Activated CD4-positive, alpha-beta memory T cell treated with anti-CD3 and anti-CD28 coated beads for 36 hours (primary cell): ENCODE results near the gene AKNA. TPM values are rescaled to one million over a fixed set of nuclear protein-coding genes. Genes with fewer than 3 reads are reported as not detected.

Experiments
- CTCF ChIA-PET: fragments of 350-600 bp; sonication (Branson Sonifier 250); formaldehyde crosslinking; loops from one replicate; lab custom pipeline; 2021; ENCODE audit warnings: antibody characterized with exemption, inconsistent platforms; lab: Charles Lee
- POLR2A ChIA-PET: fragments of 350-600 bp; sonication (Branson Sonifier 250); formaldehyde crosslinking; loops from one replicate; lab custom pipeline; 2021; ENCODE audit warnings: antibody characterized with exemption; lab: Charles Lee
- DNase-seq: peaks from one replicate; pipeline ENCODE4 v3.0.0-alpha.2; 2020
- H3K27ac Mint-ChIP-seq: one replicate; pipeline ENCODE4 v1.8.0; 2021; ENCODE audit warnings: mixed read lengths
- H3K27me3 Mint-ChIP-seq: one replicate; pipeline ENCODE4 v1.8.0; 2021; ENCODE audit warnings: mixed read lengths
- H3K36me3 Mint-ChIP-seq: one replicate; pipeline ENCODE4 v1.8.0; 2021; ENCODE audit warnings: mixed read lengths
- H3K4me1 Mint-ChIP-seq: one replicate; pipeline ENCODE4 v1.8.0; 2021; ENCODE audit warnings: low read depth, mixed read lengths
- H3K4me3 Mint-ChIP-seq: one replicate; pipeline ENCODE4 v1.8.0; 2021; ENCODE audit warnings: mild to moderate bottlenecking, mixed read lengths
- H3K9me3 Mint-ChIP-seq: one replicate; pipeline ENCODE4 v1.8.0; 2021; ENCODE audit warnings: mixed read lengths
- intact Hi-C: fragments of 100-400 bp; cut with micrococcal nuclease; formaldehyde crosslinking; loops from one replicate; pipeline ENCODE4 v1.15.1; 2023
- total RNA-seq, 2 experiments: library from RNA; stranded (reverse); gene quantifications; one replicate each; pipeline ENCODE4 v1.2.3, GENCODE V29; 2021

AKNA gene
- total RNA-seq, 2 experiments from 2014 or later = 127 to 130 TPM

DNA sequence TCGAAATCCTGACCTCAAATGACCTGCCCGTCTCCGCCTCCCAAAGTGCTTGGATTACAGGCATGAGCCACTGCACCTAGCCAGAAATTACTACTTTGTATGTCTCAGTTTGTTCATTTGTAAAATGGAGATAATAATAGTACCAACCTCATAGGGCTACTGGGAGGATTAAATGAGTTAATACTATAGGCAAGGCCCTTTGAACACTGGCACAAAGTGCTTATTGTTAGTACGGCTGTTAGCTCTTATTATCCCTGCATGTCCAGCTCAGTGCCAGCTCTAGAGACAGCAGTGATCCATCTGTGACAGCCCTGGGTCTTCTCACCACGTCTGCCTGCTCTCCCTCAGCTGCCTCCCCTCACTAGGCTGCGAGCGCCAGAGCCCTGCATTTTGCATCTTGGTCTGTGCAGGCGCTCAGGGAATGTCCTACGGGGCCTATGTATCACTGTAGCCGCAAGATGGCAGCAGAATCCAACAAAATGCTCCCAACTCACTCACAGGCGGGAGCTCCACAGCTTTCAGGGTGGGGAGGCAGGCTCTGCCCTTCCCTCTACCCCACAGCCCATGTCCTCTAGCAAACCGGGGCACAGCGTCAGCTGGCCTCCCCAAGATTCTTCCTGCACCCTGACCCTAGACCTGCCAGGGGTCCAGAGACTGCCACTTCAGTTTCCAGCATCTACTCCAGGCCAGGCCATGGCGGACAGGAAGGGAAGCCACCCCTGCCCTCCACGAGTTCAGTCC is 17.7 kb upstream of the AKNA start:
- ChIA-PET CTCF (interaction anchor here (0.6 to 13.3 kb wide), 70 partner anchors 9 to 1119 kb away, joined by 3 to 329 read pairs (median 4); partner anchors contain the start of genes AKNA, ATP6V1G1, TEX53 and TMEM268), POLR2A (interaction anchor here (1.1 to 1.4 kb wide), 3 partner anchors 9 to 248 kb away, joined by 3 to 4 read pairs (median 3); partner anchors contain the start of gene ATP6V1G1)
- intact Hi-C loops = loop anchor here (1.0 to 5.0 kb wide), 4 partner anchors 47 to 248 kb away; no protein-coding TSS in a partner anchor
- peaks cover 4% of the 10 kb centered on the region for H3K4me1 Mint-ChIP-seq
- no peak overlapping the region for H3K4me3 Mint-ChIP-seq
- H3K27me3 Mint-ChIP-seq = no peaks in the 10 kb centered on the region
- peak; percentile 87 for DNase-seq
- no peaks in the 10 kb centered on the region for H3K36me3 Mint-ChIP-seq
- peak overlapping the region; percentile 3 for H3K27ac Mint-ChIP-seq
- H3K9me3 Mint-ChIP-seq = no peaks in the 10 kb centered on the region

DNA sequence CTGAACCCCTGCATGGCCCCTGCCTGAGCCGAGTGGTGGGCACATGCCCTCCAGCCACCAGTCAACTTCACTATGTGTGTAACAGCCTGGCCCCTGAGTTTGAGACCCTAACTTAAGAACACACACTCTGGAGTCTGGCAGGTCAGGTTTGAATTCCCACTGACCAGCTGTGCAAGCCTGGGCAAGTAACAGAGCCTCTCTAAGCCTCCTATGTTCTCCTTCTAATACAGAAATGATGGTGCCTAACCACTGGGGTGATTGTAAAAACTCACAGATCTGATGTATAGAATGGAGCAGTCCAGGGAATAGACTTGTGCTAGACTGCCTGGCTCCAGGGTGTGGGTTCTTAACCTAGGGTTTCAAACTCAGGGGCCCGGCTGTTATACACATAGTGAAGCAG is 16.7 kb upstream of the AKNA start:
- H3K27ac Mint-ChIP-seq = no peak overlapping the region
- peaks cover 4% of the 10 kb centered on the region for H3K4me1 Mint-ChIP-seq
- ChIA-PET CTCF (interaction anchor here (1.0 to 13.3 kb wide), 13 partner anchors 10 to 277 kb away, joined by 3 to 329 read pairs (median 11); partner anchors contain the start of gene AKNA), POLR2A (no interaction called here)
- no peak for DNase-seq
- no peaks in the 10 kb centered on the region for H3K9me3 Mint-ChIP-seq
- H3K36me3 Mint-ChIP-seq = no peaks in the 10 kb centered on the region
- H3K4me3 Mint-ChIP-seq = no peak overlapping the region
- no peaks in the 10 kb centered on the region for H3K27me3 Mint-ChIP-seq
- intact Hi-C loops = no loop called here

DNA sequence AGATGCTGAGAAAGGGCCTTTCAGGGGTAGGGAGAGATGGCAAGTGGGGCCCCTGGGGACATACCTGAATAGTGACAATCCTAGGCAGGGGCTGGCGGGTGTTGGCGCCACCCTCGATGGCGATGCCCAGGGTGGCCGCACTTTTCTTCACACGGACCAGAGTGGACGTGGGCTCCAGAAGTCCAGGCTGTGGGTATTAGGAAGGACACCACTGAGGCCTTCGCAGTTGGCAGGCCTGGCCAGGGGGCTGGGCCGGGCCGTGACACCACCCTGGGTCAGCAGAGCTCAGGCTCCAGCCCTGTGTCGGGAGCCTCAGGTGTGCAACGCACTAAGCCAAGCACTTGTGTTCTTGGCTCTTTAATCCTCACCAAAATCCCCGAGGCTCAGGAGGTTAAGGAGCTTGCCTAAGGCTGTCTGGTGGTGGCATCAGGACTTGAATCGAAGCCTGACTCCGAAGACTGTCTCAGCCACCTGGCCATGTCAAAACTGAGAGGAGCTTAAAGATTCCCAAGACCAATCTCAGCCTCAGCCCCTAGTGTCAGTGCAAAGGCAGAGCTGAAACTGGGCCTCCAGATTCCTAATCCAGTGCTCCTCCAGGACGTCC is 15.5 kb upstream of the AKNA start:
- ChIA-PET CTCF (interaction anchor here (1.2 to 13.3 kb wide), 5 partner anchors 84 to 259 kb away, joined by 3 to 329 read pairs (median 13); no protein-coding TSS in a partner anchor), POLR2A (no interaction called here)
- Mint-ChIP-seq H3K27me3 (no peaks in the 10 kb centered on the region), H3K4me1 (peaks cover 4% of the 10 kb centered on the region), H3K36me3 (no peaks in the 10 kb centered on the region), H3K4me3 (no peak overlapping the region), H3K27ac (no peak overlapping the region), H3K9me3 (no peaks in the 10 kb centered on the region)
- intact Hi-C loops = no loop called here
- DNase-seq = no peak

DNA sequence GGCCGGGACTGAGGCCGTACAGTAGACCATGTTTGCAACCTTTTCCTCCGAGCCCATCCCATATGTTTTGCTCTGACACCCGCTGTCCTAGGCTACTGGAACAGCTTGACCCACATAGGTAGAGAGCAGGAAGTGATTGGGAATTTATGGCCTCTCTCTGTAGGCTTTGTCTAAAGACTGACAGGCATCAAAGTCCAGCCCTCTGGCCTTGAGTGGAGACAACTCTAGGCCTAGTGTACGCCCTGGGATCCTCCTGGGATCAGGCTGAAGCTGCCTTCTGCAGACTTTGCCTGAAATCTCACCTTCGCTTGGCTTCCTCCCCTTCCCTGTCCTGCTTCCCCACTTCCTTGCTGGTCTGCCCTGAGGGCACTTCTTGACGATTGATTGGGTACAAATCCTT is 13.6 kb upstream of the AKNA start:
- Mint-ChIP-seq H3K27ac (no peak overlapping the region), H3K4me3 (no peak overlapping the region), H3K9me3 (no peaks in the 10 kb centered on the region), H3K4me1 (peaks cover 17% of the 10 kb centered on the region), H3K36me3 (peaks cover 2% of the 10 kb centered on the region), H3K27me3 (no peaks in the 10 kb centered on the region)
- DNase-seq = no peak
- CTCF ChIA-PET = interaction anchor here (1.0 to 13.3 kb wide), 3 partner anchors 107 to 613 kb away, joined by 4 to 329 read pairs (median 47); no protein-coding TSS in a partner anchor
- intact Hi-C loops = no loop called here
- POLR2A ChIA-PET = interaction anchor here (8.5 kb wide), 1 partner anchor 15 kb away, joined by 80 read pairs; the partner anchor contains the start of gene AKNA

- no peak overlapping the region for H3K4me3 Mint-ChIP-seq
Observed at GRCh38 chr9:114400772-114401171, 13.0 kb upstream of the AKNA start.

DNA sequence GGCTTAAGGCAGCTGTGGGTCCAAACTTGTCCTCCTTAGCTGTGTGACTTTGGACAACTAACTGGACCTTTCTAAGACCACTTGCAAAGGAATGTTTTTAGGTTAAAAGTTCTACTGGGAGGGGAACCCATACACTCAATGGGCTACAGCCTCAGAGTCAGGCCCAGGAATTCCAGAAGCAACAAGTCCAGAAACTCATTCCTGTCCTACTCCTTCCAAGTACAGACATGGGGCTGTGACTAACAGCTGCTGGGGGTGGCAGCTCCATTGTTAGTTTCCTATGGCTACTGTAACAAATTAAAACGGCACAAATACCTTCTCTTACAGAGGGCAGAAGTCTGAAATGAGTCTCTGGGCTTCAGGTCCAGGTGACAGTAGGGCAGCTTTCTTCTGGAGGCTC is 12.4 kb upstream of the AKNA start:
- peaks cover 4% of the 10 kb centered on the region for H3K36me3 Mint-ChIP-seq
- ChIA-PET CTCF (interaction anchor here (1.2 to 13.3 kb wide), 3 partner anchors 9 to 253 kb away, joined by 3 to 329 read pairs (median 3); no protein-coding TSS in a partner anchor), POLR2A (interaction anchor here (8.5 kb wide), 1 partner anchor 14 kb away, joined by 80 read pairs; the partner anchor contains the start of gene AKNA)
- H3K27me3 Mint-ChIP-seq = no peaks in the 10 kb centered on the region
- no peaks in the 10 kb centered on the region for H3K9me3 Mint-ChIP-seq
- H3K27ac Mint-ChIP-seq = no peak overlapping the region
- no peak for DNase-seq
- H3K4me1 Mint-ChIP-seq = peaks cover 25% of the 10 kb centered on the region
- intact Hi-C loops = no loop called here
- H3K4me3 Mint-ChIP-seq = no peak overlapping the region

More at GRCh38 chr9:114400772-114401171, 13.0 kb upstream of the AKNA start:
- ChIA-PET POLR2A (interaction anchor here (8.5 kb wide), 1 partner anchor 14 kb away, joined by 80 read pairs; the partner anchor contains the start of gene AKNA), CTCF (interaction anchor here (13.3 kb wide), 1 partner anchor 253 kb away, joined by 329 read pairs; no protein-coding TSS in a partner anchor)
- H3K9me3 Mint-ChIP-seq = no peaks in the 10 kb centered on the region
- H3K4me1 Mint-ChIP-seq = peaks cover 23% of the 10 kb centered on the region
- no peak overlapping the region for H3K27ac Mint-ChIP-seq
- intact Hi-C loops = no loop called here
- H3K36me3 Mint-ChIP-seq = peaks cover 4% of the 10 kb centered on the region
- no peak for DNase-seq
- H3K27me3 Mint-ChIP-seq = no peaks in the 10 kb centered on the region

GRCh38 chr9:114399381-114399780 is 11.6 kb upstream of the AKNA start:
- H3K9me3 Mint-ChIP-seq = no peaks in the 10 kb centered on the region
- H3K27ac Mint-ChIP-seq = no peak overlapping the region
- no peak overlapping the region for H3K4me3 Mint-ChIP-seq

GRCh38 chr9:114397848-114398605 is 10.2 kb upstream of the AKNA start:
- H3K27ac Mint-ChIP-seq = peak overlapping the region; percentile 90
- peak; percentile 97 for DNase-seq
- CTCF ChIA-PET = interaction anchor here (0.6 to 1.6 kb wide), 9 partner anchors 10 to 255 kb away, joined by 3 to 7 read pairs (median 3); partner anchors contain the start of genes AKNA and ATP6V1G1
- H3K36me3 Mint-ChIP-seq = peaks cover 9% of the 10 kb centered on the region
- peak overlapping the region; percentile 95 for H3K4me3 Mint-ChIP-seq
- intact Hi-C loops = loop anchor here (1.0 kb wide), 4 partner anchors 13 to 59 kb away; no protein-coding TSS in a partner anchor
- no peaks in the 10 kb centered on the region for H3K27me3 Mint-ChIP-seq
- POLR2A ChIA-PET = interaction anchor here (0.6 to 8.5 kb wide), 5 partner anchors 11 to 592 kb away, joined by 3 to 80 read pairs (median 5); partner anchors contain the start of genes AKNA and ATP6V1G1
- no peaks in the 10 kb centered on the region for H3K9me3 Mint-ChIP-seq
- H3K4me1 Mint-ChIP-seq = peaks cover 44% of the 10 kb centered on the region

More at GRCh38 chr9:114399381-114399780, 11.6 kb upstream of the AKNA start:
- H3K27me3 Mint-ChIP-seq = no peaks in the 10 kb centered on the region
- ChIA-PET CTCF (interaction anchor here (1.0 to 13.3 kb wide), 4 partner anchors 10 to 254 kb away, joined by 3 to 329 read pairs (median 3); no protein-coding TSS in a partner anchor), POLR2A (interaction anchor here (8.5 kb wide), 1 partner anchor 13 kb away, joined by 80 read pairs; the partner anchor contains the start of gene AKNA)
- no peak for DNase-seq
- intact Hi-C loops = no loop called here
- peaks cover 5% of the 10 kb centered on the region for H3K36me3 Mint-ChIP-seq
- H3K4me1 Mint-ChIP-seq = peaks cover 33% of the 10 kb centered on the region

DNA sequence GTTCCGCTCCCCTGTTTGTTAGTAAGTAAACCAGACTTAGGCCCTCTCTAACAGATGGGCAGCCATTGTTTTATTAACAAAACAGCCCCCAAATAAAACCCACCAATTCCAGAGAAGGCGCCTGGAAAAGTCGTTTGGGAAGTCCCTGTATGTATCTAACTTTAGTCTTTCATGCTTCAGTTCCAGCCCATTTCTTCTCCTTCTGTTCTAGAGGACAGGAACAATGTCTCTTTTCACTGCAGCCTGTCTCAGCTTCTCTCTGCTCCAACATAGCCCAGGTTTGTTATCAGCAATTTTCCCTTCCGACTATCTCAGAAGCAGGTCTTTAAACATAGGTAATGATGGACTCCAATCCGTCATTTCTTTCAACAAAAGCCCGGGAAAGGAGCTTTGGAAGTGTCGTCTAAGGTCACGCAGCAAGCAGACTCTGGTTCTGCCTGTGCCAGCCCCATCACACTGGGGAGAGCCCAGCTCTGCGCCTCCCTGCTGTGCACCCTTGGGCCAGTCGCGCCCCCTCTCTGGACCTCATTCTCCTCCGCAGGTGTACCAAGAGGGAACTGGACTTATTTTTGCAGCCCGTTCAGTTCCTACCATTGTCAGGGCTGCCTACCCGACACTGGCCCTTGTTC is 9.6 kb upstream of the AKNA start:
- peaks cover 51% of the 10 kb centered on the region for H3K4me1 Mint-ChIP-seq
- H3K27me3 Mint-ChIP-seq = no peaks in the 10 kb centered on the region
- no peaks in the 10 kb centered on the region for H3K9me3 Mint-ChIP-seq
- ChIA-PET CTCF (interaction anchor here (0.6 to 1.6 kb wide), 12 partner anchors 9 to 256 kb away, joined by 3 to 7 read pairs (median 3); partner anchors contain the start of genes AKNA and ATP6V1G1), POLR2A (interaction anchor here (0.6 to 8.5 kb wide), 5 partner anchors 11 to 592 kb away, joined by 3 to 80 read pairs (median 5); partner anchors contain the start of genes AKNA and ATP6V1G1)
- peak overlapping the region; percentile 90 for H3K27ac Mint-ChIP-seq
- peaks cover 15% of the 10 kb centered on the region for H3K36me3 Mint-ChIP-seq
- no peak for DNase-seq
- intact Hi-C loops = loop anchor here (1.0 kb wide), 1 partner anchor 25 kb away; no protein-coding TSS in a partner anchor
- H3K4me3 Mint-ChIP-seq = peak overlapping the region; percentile 95

- Mint-ChIP-seq H3K36me3 (peaks cover 15% of the 10 kb centered on the region), H3K27ac (no peak overlapping the region), H3K9me3 (no peaks in the 10 kb centered on the region), H3K4me3 (peak overlapping the region; percentile 95), H3K4me1 (peaks cover 57% of the 10 kb centered on the region), H3K27me3 (no peaks in the 10 kb centered on the region)
- DNase-seq = no peak
- POLR2A ChIA-PET = interaction anchor here (1.2 to 8.5 kb wide), 4 partner anchors 10 to 593 kb away, joined by 3 to 80 read pairs (median 6); partner anchors contain the start of genes AKNA and ATP6V1G1
- CTCF ChIA-PET = interaction anchor here (0.9 to 1.8 kb wide), 11 partner anchors 9 to 514 kb away, joined by 3 to 7 read pairs (median 3); partner anchors contain the start of gene AKNA
- intact Hi-C loops = loop anchor here (1.0 kb wide), 1 partner anchor 24 kb away; no protein-coding TSS in a partner anchor
Observed at GRCh38 chr9:114396558-114397218, 8.9 kb upstream of the AKNA start.
